ENCODE data around the gene LYRM2. TPM values are rescaled to one million over a fixed set of nuclear protein-coding genes. Genes with fewer than 3 reads are reported as not detected.

LYRM2 gene
- total and polyA plus RNA-seq, 7 donors: 15.0 to 39.6 (median 25.7) TPM

DNA sequence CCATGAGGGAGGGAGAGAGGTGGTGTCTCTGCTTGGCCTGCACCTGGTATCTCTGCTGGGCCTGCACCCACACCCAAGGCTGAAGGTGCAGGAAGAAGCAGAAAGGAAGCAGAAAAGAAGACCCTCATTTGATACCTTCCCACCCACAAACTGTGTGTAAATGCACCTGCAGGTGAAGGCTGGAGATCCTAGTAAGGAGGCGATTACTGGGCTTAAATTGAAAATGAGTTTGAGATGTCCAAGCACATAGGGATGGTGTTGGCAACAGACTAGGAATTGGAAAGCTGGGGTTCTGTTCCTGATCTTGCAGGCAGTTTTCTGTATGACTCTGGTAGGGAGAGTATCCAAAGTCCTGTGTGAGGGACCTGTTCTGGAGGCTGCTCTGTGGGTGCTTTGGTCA lies 74.7 kb downstream of the LYRM2 start:
- Histone ChIP-seq H3K4me3 (no peak overlapping the region), H3K4me1 (peaks cover 0 to 35% (median 19%) of the 10 kb centered on the region in 4 donors)
- 84 to 93% methylated on average over 1 of the region's 1 CpG for WGBS, 2 donors

DNA sequence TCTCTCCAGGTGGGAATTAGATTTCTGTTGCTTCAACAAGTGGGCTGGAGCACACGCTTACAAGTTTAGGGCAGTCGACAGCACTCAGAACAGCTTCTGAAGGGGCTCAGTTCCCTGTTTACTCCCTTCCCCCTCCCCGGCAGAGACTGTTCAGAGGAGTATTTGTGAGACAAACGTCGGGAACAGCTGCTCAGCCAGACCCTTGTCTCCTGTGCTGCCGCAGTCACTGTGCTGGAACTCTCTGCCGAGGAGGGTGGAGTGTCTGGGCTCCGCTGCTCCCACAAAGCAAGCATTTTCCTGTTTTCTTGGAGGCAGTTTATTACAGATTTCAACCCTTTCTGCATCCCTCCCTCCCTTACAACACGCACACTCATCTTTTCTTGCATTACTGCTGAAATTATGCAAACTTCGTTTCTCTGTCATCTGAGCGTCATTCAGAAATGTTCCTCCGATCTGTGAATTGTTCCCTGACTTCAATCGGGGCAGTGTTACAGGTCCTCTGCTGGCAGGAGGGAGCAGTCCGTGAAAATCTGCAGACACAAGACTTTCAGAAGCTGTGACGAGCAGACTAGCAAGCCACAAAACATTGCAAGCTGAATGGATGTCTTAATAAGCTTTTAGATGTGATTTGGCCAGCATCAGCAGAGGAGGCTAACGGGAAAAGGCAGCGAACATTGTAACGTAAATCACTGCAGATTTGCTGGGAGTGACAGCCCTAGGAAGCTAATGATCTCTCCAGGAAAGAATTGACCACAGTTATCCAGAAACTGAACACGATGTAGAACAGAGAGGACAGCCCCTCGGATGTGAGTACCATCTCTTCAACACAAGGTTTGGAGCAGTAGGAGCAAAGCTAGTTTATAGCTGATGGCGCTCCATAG lies 76.2 kb downstream of the LYRM2 start:
- H3K4me1 ChIP-seq: peaks cover 0 to 35% (median 19%) of the 10 kb centered on the region in 4 donors
- 68 to 79% methylated on average over 21 of the region's 21 CpGs for WGBS, 2 donors
- H3K4me3 ChIP-seq: peak overlapping the region in 3 of 4 donors; percentile 17 to 36 (median 35)
- no peak for DNase-seq
- intact Hi-C loops (cut with DNase I): no loop called here
- H3K27ac ChIP-seq: peak overlapping the region in 1 of 4 donors; percentile 35
- TF ChIP-seq POLR2A (IDR thresholded peaks at IDR 0.05) (no peak), POLR2AphosphoS5 (IDR thresholded peaks at IDR 0.05) (peak in 1 of 4 donors; percentile 4)
- TF ChIP-seq, protein P1, sequence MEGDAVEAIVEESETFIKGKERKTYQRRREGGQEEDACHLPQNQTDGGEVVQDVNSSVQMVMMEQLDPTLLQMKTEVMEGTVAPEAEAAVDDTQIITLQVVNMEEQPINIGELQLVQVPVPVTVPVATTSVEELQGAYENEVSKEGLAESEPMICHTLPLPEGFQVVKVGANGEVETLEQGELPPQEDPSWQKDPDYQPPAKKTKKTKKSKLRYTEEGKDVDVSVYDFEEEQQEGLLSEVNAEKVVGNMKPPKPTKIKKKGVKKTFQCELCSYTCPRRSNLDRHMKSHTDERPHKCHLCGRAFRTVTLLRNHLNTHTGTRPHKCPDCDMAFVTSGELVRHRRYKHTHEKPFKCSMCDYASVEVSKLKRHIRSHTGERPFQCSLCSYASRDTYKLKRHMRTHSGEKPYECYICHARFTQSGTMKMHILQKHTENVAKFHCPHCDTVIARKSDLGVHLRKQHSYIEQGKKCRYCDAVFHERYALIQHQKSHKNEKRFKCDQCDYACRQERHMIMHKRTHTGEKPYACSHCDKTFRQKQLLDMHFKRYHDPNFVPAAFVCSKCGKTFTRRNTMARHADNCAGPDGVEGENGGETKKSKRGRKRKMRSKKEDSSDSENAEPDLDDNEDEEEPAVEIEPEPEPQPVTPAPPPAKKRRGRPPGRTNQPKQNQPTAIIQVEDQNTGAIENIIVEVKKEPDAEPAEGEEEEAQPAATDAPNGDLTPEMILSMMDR (IDR thresholded peaks at IDR 0.05): no peak
- H3K36me3 ChIP-seq: no peaks in the 10 kb centered on the region
- H3K27me3 ChIP-seq: no peaks in the 10 kb centered on the region
- H3K9me3 ChIP-seq: peaks cover 0 to 3% (median 0%) of the 10 kb centered on the region in 4 donors

More for the DNA sequence above, 74.7 kb downstream of the LYRM2 start:
- no peaks in the 10 kb centered on the region for H3K9me3 ChIP-seq
- no peaks in the 10 kb centered on the region for H3K27me3 ChIP-seq
- no peak overlapping the region for H3K27ac ChIP-seq
- no peak for DNase-seq
- intact Hi-C loops (cut with DNase I): no loop called here
- H3K36me3 ChIP-seq: no peaks in the 10 kb centered on the region
- no peak for TF ChIP-seq POLR2AphosphoS5 (IDR thresholded peaks at IDR 0.05)
- TF ChIP-seq, protein P1 (IDR thresholded peaks at IDR 0.05): no peak
- no peak for TF ChIP-seq POLR2A (IDR thresholded peaks at IDR 0.05)
- no peak for TF ChIP-seq EP300 (IDR thresholded peaks at IDR 0.05)

DNA sequence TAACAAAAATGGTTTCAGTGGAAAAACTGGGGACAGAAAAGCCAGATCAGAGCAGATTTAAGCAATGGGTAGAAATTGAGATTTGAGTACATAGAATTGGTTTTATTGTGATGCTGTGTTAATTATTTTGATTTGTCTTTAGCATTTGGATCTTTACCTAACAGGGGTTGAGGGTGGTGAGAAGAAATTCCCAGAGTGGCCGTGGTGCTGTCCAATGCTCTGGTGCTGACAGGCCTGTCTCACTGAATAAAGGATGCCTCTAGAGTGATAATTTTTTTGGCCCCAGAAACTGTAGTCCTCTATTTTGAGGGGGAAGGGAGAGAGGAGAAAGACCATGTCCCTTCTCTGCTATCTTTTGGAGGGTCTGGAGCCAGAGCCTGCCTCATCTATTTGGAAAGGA lies 79.1 kb downstream of the LYRM2 start:
- Histone ChIP-seq H3K27me3 (no peaks in the 10 kb centered on the region), H3K36me3 (no peaks in the 10 kb centered on the region), H3K27ac (no peak overlapping the region), H3K9me3 (peaks cover 0 to 10% (median 0%) of the 10 kb centered on the region in 4 donors), H3K4me3 (no peak overlapping the region), H3K4me1 (peaks cover 0 to 21% (median 6%) of the 10 kb centered on the region in 4 donors)
- WGBS, 2 donors: 77 to 88% methylated on average over 1 of the region's 1 CpG
- intact Hi-C loops (cut with DNase I): no loop called here
- no peak for TF ChIP-seq POLR2A (IDR thresholded peaks at IDR 0.05)
- TF ChIP-seq POLR2AphosphoS5 (IDR thresholded peaks at IDR 0.05): no peak
- TF ChIP-seq, protein P1 (IDR thresholded peaks at IDR 0.05): no peak
- no peak for DNase-seq

DNA sequence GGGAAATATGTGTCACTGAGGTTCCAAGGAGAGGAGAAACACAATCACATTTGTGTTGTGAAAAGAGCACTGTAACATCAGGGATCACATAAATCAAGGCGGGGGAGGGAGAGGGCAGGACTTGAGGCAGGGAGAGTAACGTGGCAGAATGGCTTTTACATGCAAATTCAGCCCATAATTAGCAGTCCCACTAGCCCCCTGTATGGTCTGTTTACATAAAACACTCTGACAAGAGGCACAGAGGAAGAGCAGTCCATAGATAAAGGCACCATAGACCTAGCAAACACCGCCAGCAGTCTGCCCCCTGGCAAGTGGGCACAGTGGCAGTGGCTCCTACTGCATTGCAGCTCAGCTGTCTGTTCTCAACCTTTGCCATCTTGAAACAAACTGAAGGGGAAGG lies 82.7 kb downstream of the LYRM2 start:
- intact Hi-C loops (cut with DNase I): no loop called here
- Histone ChIP-seq H3K27ac (no peak overlapping the region), H3K27me3 (no peaks in the 10 kb centered on the region), H3K4me1 (no peaks in the 10 kb centered on the region), H3K4me3 (no peak overlapping the region), H3K36me3 (no peaks in the 10 kb centered on the region), H3K9me3 (peaks cover 0 to 10% (median 0%) of the 10 kb centered on the region in 4 donors)
- no peak for TF ChIP-seq POLR2AphosphoS5 (IDR thresholded peaks at IDR 0.05)
- no peak for TF ChIP-seq POLR2A (IDR thresholded peaks at IDR 0.05)
- TF ChIP-seq, protein P1 (IDR thresholded peaks at IDR 0.05): no peak
- no peak for TF ChIP-seq EP300 (IDR thresholded peaks at IDR 0.05)
- DNase-seq: no peak
- 58 to 65% methylated on average over 3 of the region's 3 CpGs for WGBS, 2 donors
